ENCODE data around the gene CFAP70. TPM values are rescaled to one million over a fixed set of nuclear protein-coding genes. Genes with fewer than 3 reads are reported as not detected.

The CFAP70 gene
- total RNA-seq, 1 experiment from 2014 or later = 0.73 TPM

DNA sequence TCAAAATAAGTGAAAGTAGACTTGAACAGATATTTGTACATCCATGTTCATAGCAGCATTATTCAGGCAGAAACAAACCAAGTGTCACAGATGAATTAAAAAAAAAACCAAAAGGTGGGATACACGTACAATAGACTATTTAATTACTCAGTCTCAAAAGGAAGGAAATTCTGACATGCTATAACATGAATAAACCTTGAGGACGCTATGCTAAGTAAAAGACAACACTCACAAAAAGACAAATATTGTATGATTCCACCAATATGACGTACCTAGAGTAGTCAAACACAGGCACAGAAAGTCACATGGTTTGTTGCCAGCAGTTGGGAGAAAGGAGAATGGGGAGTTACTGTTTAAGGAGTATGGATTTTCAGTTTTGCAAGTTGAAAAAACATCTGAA is 18.0 kb upstream of the CFAP70 start:
- H2AFZ ChIP-seq (ENCODE audit: low read length) = no peak overlapping the region
- no peak overlapping the region for H3K9ac ChIP-seq (ENCODE audit: low read length)
- H3K4me1 ChIP-seq (ENCODE audit: insufficient read depth, low read length) = no peaks in the 10 kb centered on the region
- no peaks in the 10 kb centered on the region for H3K27me3 ChIP-seq (ENCODE audit: low read length)
- H3F3A ChIP-seq (ENCODE audit: low read length, unreplicated experiment) = no peaks in the 10 kb centered on the region
- ChIA-PET CTCF (no interaction called here), POLR2A (ENCODE audit: unreplicated experiment) (no interaction called here)
- no peaks in the 10 kb centered on the region for H4K20me1 ChIP-seq (ENCODE audit: low read length)
- DNase-seq (no peak), ATAC-seq (no peak)
- H3K4me3 ChIP-seq (ENCODE audit: low read length) = no peak overlapping the region
- TF ChIP-seq, protein P1, sequence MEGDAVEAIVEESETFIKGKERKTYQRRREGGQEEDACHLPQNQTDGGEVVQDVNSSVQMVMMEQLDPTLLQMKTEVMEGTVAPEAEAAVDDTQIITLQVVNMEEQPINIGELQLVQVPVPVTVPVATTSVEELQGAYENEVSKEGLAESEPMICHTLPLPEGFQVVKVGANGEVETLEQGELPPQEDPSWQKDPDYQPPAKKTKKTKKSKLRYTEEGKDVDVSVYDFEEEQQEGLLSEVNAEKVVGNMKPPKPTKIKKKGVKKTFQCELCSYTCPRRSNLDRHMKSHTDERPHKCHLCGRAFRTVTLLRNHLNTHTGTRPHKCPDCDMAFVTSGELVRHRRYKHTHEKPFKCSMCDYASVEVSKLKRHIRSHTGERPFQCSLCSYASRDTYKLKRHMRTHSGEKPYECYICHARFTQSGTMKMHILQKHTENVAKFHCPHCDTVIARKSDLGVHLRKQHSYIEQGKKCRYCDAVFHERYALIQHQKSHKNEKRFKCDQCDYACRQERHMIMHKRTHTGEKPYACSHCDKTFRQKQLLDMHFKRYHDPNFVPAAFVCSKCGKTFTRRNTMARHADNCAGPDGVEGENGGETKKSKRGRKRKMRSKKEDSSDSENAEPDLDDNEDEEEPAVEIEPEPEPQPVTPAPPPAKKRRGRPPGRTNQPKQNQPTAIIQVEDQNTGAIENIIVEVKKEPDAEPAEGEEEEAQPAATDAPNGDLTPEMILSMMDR (conservative IDR thresholded peaks at IDR 0.05; ENCODE audit: low read depth, low read length) = no peak
- TF ChIP-seq EZH2phosphoT487 (IDR thresholded peaks at IDR 0.05; ENCODE audit: borderline replicate concordance, low read length) (no peak), EZH2 (IDR thresholded peaks at IDR 0.05; ENCODE audit: low read length, unreplicated experiment) (no peak)
- H3K9me3 ChIP-seq (ENCODE audit: low read length) = no peaks in the 10 kb centered on the region
- intact Hi-C loops (cut with micrococcal nuclease) = no loop called here
- H3K79me2 ChIP-seq (ENCODE audit: low read length) = no peaks in the 10 kb centered on the region
- no TSS peak for BruUV-seq (replicated peaks)
- peaks cover 77% of the 10 kb centered on the region for H3K36me3 ChIP-seq (ENCODE audit: low read depth, low read length)
- no peak overlapping the region for H3K27ac ChIP-seq (ENCODE audit: low read length)
- H3K9me2 ChIP-seq (replicated peaks; ENCODE audit: low read length) = no peaks in the 10 kb centered on the region
- no peak overlapping the region for H3K4me2 ChIP-seq (ENCODE audit: low read length)

DNA sequence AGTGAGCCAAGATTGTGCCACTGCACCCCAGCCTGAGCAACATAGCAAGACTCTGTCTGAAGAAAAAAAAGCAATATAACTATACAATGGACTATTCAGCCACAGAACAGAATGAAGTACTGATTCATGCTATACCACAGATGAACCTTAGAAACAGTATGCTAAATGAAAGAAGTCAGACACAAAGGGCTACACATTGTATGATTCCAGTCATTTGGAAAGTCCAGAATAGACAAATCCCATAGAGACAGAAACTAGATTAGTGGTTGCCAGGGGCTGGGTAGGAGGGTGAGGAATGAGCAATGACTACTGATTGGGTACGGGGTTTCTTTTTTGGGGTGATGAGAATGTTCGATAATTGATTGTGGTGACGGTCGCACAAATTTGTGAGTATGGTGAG is 9.6 kb upstream of the CFAP70 start:
- H3K27me3 ChIP-seq (ENCODE audit: low read length) = no peaks in the 10 kb centered on the region
- H3K4me2 ChIP-seq (ENCODE audit: low read length) = no peak overlapping the region
- no TSS peak for BruUV-seq (replicated peaks)
- TF ChIP-seq, protein P1 (conservative IDR thresholded peaks at IDR 0.05; ENCODE audit: low read depth, low read length) = no peak
- TF ChIP-seq EZH2 (IDR thresholded peaks at IDR 0.05; ENCODE audit: low read length, unreplicated experiment) = no peak
- TF ChIP-seq EZH2phosphoT487 (IDR thresholded peaks at IDR 0.05; ENCODE audit: borderline replicate concordance, low read length) = no peak
- H2AFZ ChIP-seq (ENCODE audit: low read length) = no peak overlapping the region
- no peaks in the 10 kb centered on the region for H3K9me3 ChIP-seq (ENCODE audit: low read length)
- no peak overlapping the region for H3K9ac ChIP-seq (ENCODE audit: low read length)
- H3K79me2 ChIP-seq (ENCODE audit: low read length) = no peaks in the 10 kb centered on the region
- no peak overlapping the region for H3K4me3 ChIP-seq (ENCODE audit: low read length)
- CTCF ChIA-PET = no interaction called here
- intact Hi-C loops (cut with micrococcal nuclease) = no loop called here
- no peaks in the 10 kb centered on the region for H3K4me1 ChIP-seq (ENCODE audit: insufficient read depth, low read length)
- POLR2A ChIA-PET (ENCODE audit: unreplicated experiment) = no interaction called here
- no peaks in the 10 kb centered on the region for H3K9me2 ChIP-seq (replicated peaks; ENCODE audit: low read length)
- no peaks in the 10 kb centered on the region for H4K20me1 ChIP-seq (ENCODE audit: low read length)
- H3K36me3 ChIP-seq (ENCODE audit: low read depth, low read length) = peaks cover 70% of the 10 kb centered on the region
- no peaks in the 10 kb centered on the region for H3F3A ChIP-seq (ENCODE audit: low read length, unreplicated experiment)
- DNase-seq = no peak
- H3K27ac ChIP-seq (ENCODE audit: low read length) = no peak overlapping the region
- no peak for ATAC-seq

DNA sequence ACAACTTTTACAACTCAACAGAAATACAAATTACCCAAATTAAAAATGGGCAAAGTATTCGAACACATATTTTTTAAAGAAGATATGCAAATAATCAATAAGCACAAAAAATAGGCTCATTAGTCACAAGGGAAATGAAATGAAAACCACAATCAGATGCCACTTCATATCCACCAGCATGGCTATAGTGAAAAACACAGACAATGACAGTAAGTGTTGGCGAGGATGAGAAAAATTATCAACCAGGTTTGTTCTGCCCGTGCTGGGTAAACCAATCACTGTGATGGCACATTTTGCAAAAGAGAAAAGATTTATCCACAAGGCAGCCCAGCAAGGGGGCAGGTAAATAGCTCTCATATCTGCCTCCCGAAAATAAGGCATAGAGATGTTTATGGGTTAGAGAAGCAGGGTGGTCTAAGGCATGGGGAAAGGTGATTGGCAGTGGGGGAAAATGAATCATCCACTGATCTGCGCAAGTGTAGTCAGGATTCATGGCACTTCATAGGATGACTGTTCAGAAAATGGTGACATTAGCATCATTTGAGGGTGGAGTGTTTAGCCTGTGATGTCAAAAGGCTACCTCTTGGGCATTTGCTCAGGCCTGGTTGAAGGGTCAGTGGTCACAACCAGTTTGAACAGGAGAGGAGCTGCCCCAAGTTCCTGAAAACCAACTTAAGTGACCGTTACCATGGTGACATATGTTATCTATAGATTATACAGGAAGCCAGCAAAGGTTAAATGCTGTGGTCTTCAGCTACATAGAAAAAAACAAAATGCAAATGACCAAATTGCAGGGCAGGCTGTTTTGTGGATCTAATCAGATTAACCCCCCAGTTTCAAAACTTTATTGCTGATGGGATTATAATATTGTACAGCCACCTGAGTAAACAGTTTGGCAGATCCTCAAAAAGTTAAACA is 8.0 kb upstream of the CFAP70 start:
- H3K4me1 ChIP-seq (ENCODE audit: insufficient read depth, low read length) = no peaks in the 10 kb centered on the region
- no peaks in the 10 kb centered on the region for H4K20me1 ChIP-seq (ENCODE audit: low read length)
- no peak overlapping the region for H3K4me3 ChIP-seq (ENCODE audit: low read length)
- CTCF ChIA-PET = no interaction called here
- no peaks in the 10 kb centered on the region for H3K27me3 ChIP-seq (ENCODE audit: low read length)
- no TSS peak for BruUV-seq (replicated peaks)
- H3K9ac ChIP-seq (ENCODE audit: low read length) = no peak overlapping the region
- H3K27ac ChIP-seq (ENCODE audit: low read length) = no peak overlapping the region
- no peaks in the 10 kb centered on the region for H3K9me3 ChIP-seq (ENCODE audit: low read length)
- intact Hi-C loops (cut with micrococcal nuclease) = no loop called here
- H3K36me3 ChIP-seq (ENCODE audit: low read depth, low read length) = peaks cover 73% of the 10 kb centered on the region
- POLR2A ChIA-PET (ENCODE audit: unreplicated experiment) = no interaction called here
- TF ChIP-seq EZH2 (IDR thresholded peaks at IDR 0.05; ENCODE audit: low read length, unreplicated experiment) = no peak
- no peak for TF ChIP-seq EZH2phosphoT487 (IDR thresholded peaks at IDR 0.05; ENCODE audit: borderline replicate concordance, low read length)
- TF ChIP-seq, protein P1 (conservative IDR thresholded peaks at IDR 0.05; ENCODE audit: low read depth, low read length) = no peak
- no peak overlapping the region for H2AFZ ChIP-seq (ENCODE audit: low read length)
- H3K4me2 ChIP-seq (ENCODE audit: low read length) = no peak overlapping the region
- DNase-seq (no peak), ATAC-seq (peak; percentile 8; the same call in 1 of the 2 replicates)
- no peaks in the 10 kb centered on the region for H3K9me2 ChIP-seq (replicated peaks; ENCODE audit: low read length)
- H3F3A ChIP-seq (ENCODE audit: low read length, unreplicated experiment) = peaks cover 12% of the 10 kb centered on the region
- no peaks in the 10 kb centered on the region for H3K79me2 ChIP-seq (ENCODE audit: low read length)
